Smooth muscle cell (in vitro differentiated cells): Measurements from ENCODE around the gene LRRC25. TPM values are rescaled to one million over a fixed set of nuclear protein-coding genes. Genes with fewer than 3 reads are reported as not detected.

Experiments used
- DNase-seq: peaks from one replicate; lab custom pipeline; 2025; ENCODE audit not compliant: unreplicated experiment; lab: John Stamatoyannopoulos, UW
- H2AFZ ChIP-seq: fragments of 200-600 bp; sonication (generic); 2 replicates; pipeline ENCODE4 v1.6.0; 2016; ENCODE audit warnings: antibody characterized with exemption, low read depth, mild to moderate bottlenecking
- H3F3A ChIP-seq: fragments of 200-600 bp; sonication (generic); 2 replicates; pipeline ENCODE4 v1.6.0; 2017; ENCODE audit warnings: antibody characterized with exemption, low read depth
- H3K27ac ChIP-seq: fragments of 200-600 bp; sonication (generic); 2 replicates; pipeline ENCODE4 v1.5.1; 2016; ENCODE audit warnings: low read depth, mild to moderate bottlenecking
- H3K27me3 ChIP-seq: fragments of 200-600 bp; sonication (generic); 2 replicates; pipeline ENCODE4 v1.6.1; 2016; ENCODE audit warnings: low read depth, mild to moderate bottlenecking
- H3K36me3 ChIP-seq: fragments of 200-600 bp; sonication (generic); 2 replicates; pipeline ENCODE4 v1.5.1; 2016; ENCODE audit warnings: low read depth
- H3K4me1 ChIP-seq: fragments of 200-600 bp; sonication (generic); 2 replicates; pipeline ENCODE4 v1.5.1; 2016; ENCODE audit warnings: low read depth
- H3K4me2 ChIP-seq: fragments of 200-600 bp; sonication (generic); 2 replicates; pipeline ENCODE4 v1.6.0; 2016; ENCODE audit warnings: mild to moderate bottlenecking
- H3K4me3 ChIP-seq: fragments of 200-600 bp; sonication (generic); 2 replicates; pipeline ENCODE4 v1.5.1; 2016; ENCODE audit warnings: mild to moderate bottlenecking
- H3K79me2 ChIP-seq: fragments of 200-600 bp; sonication (generic); 2 replicates; pipeline ENCODE4 v1.6.0; 2016; ENCODE audit warnings: low read depth, mild to moderate bottlenecking
- H3K9ac ChIP-seq: fragments of 200-600 bp; sonication (generic); 2 replicates; pipeline ENCODE4 v1.6.0; 2016; ENCODE audit warnings: low read depth
- H3K9me3 ChIP-seq: fragments of 200-600 bp; sonication (generic); replicated peaks from 2 replicates; pipeline ENCODE4 v1.5.1; 2016; ENCODE audit warnings: low read depth
- H4K20me1 ChIP-seq: fragments of 200-600 bp; sonication (generic); 2 replicates; pipeline ENCODE4 v1.6.0; 2016; ENCODE audit warnings: low read depth
- WGBS: methylation state at CpG from one replicate; pipeline ENCODE4 v1.1.7; 2016; ENCODE audit warnings: low lambda C conversion rate; 5-methylcytosine and 5-hydroxymethylcytosine counted together
- polyA plus RNA-seq: library from polyadenylated mRNA; unstranded; fragments of >200 nt; fragmentation: Nextera tagmentation; extraction: Ambion mirVana; gene quantifications from 2 replicates; pipeline ENCODE4 v1.2.1, GENCODE V29; 2016
- total RNA-seq: library from RNA; depleted of rRNA; stranded (reverse); fragments of >200 nt; gene quantifications from 2 replicates; pipeline ENCODE4 v1.2.3, GENCODE V29; 2014
- TF ChIP-seq, protein P1 (sequence below): fragments of 200-600 bp; sonication (generic); IDR thresholded peaks from 2 replicates; pipeline ENCODE4 v1.5.1; 2017; ENCODE audit warnings: borderline replicate concordance, mild to moderate bottlenecking, antibody characterized with exemption; ENCODE audit not compliant: insufficient read depth, poor library complexity, severe bottlenecking

The LRRC25 gene
- total and polyA plus RNA-seq, 2 experiments from 2014 or later = 0.34 TPM; not detected in 1

GRCh38 chr19:18418029-18418482 is 20.6 kb upstream of the LRRC25 start:
- Histone ChIP-seq H3K4me2 (peak overlapping the region; percentile 82), H3K9me3 (no peaks in the 10 kb centered on the region), H2AFZ (no peak overlapping the region), H4K20me1 (peaks cover 31% of the 10 kb centered on the region), H3K36me3 (no peaks in the 10 kb centered on the region), H3K27me3 (no peaks in the 10 kb centered on the region), H3K9ac (peak overlapping the region; percentile 96), H3K27ac (peak overlapping the region; percentile 99), H3K4me1 (peaks cover 13% of the 10 kb centered on the region), H3F3A (peaks cover 7% of the 10 kb centered on the region), H3K4me3 (peak overlapping the region; percentile 53), H3K79me2 (peaks cover 18% of the 10 kb centered on the region)
- 16% methylated on average over 30 of the region's 30 CpGs for WGBS
- TF ChIP-seq, protein P1, sequence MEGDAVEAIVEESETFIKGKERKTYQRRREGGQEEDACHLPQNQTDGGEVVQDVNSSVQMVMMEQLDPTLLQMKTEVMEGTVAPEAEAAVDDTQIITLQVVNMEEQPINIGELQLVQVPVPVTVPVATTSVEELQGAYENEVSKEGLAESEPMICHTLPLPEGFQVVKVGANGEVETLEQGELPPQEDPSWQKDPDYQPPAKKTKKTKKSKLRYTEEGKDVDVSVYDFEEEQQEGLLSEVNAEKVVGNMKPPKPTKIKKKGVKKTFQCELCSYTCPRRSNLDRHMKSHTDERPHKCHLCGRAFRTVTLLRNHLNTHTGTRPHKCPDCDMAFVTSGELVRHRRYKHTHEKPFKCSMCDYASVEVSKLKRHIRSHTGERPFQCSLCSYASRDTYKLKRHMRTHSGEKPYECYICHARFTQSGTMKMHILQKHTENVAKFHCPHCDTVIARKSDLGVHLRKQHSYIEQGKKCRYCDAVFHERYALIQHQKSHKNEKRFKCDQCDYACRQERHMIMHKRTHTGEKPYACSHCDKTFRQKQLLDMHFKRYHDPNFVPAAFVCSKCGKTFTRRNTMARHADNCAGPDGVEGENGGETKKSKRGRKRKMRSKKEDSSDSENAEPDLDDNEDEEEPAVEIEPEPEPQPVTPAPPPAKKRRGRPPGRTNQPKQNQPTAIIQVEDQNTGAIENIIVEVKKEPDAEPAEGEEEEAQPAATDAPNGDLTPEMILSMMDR = no peak
- no peak for DNase-seq

- Histone ChIP-seq H3K9me3 (no peaks in the 10 kb centered on the region), H3K4me3 (peak overlapping the region; percentile 53), H3K9ac (peak overlapping the region; percentile 96), H2AFZ (no peak overlapping the region), H3K4me2 (peak overlapping the region; percentile 82), H3K4me1 (peaks cover 13% of the 10 kb centered on the region), H3K79me2 (peaks cover 12% of the 10 kb centered on the region), H3F3A (peaks cover 7% of the 10 kb centered on the region), H3K27me3 (no peaks in the 10 kb centered on the region), H3K36me3 (no peaks in the 10 kb centered on the region), H4K20me1 (peaks cover 24% of the 10 kb centered on the region), H3K27ac (peak overlapping the region; percentile 99)
- under 1% methylated on average over 36 of the region's 53 CpGs for WGBS
- DNase-seq = peak; percentile 84
- TF ChIP-seq, protein P1 = no peak
These were observed 20.0 kb upstream of the LRRC25 start for GRCh38 chr19:18417250-18418028.

- Histone ChIP-seq H3K79me2 (peaks cover 6% of the 10 kb centered on the region), H4K20me1 (peaks cover 18% of the 10 kb centered on the region), H2AFZ (peak overlapping the region; percentile 57), H3K9me3 (no peaks in the 10 kb centered on the region), H3K4me1 (peaks cover 13% of the 10 kb centered on the region), H3K36me3 (no peaks in the 10 kb centered on the region), H3K27ac (peak overlapping the region; percentile 99), H3K27me3 (no peaks in the 10 kb centered on the region), H3F3A (peaks cover 7% of the 10 kb centered on the region), H3K4me2 (peak overlapping the region; percentile 82), H3K9ac (peak overlapping the region; percentile 96), H3K4me3 (peak overlapping the region; percentile 53)
- WGBS = under 1% methylated on average over 28 of the region's 44 CpGs
- TF ChIP-seq, protein P1 = no peak
- peak; percentile 84 for DNase-seq
These were observed 19.4 kb upstream of the LRRC25 start for GRCh38 chr19:18416778-18417249.
